SK-N-SH treated with all-trans-retinoic acid at 6 μM for 48 hours (cell line): ENCODE results near the gene SYP.
A peak's percentile ranks its signal among the peaks of the same experiment; 100 is the strongest.

Experiments used
- ATAC-seq: fragments of 200-7000 bp; cut with Tn5 transposase; 3 replicates; pipeline ENCODE4 v1.9.1; 2020; ENCODE audit warnings: mild to moderate bottlenecking, moderate library complexity
- ARNTL ChIP-seq: fragments of 450-650 bp; formaldehyde crosslinking; IDR thresholded peaks from 2 replicates; pipeline ENCODE4 v1.5.0; 2020; ENCODE audit warnings: low read depth, mild to moderate bottlenecking, moderate library complexity, borderline replicate concordance
- BACH2 ChIP-seq: fragments of 250-450 bp; sonication (Bioruptor Pico); IDR thresholded peaks from 2 replicates; pipeline ENCODE4 v1.9.0; 2021; ENCODE audit warnings: mild to moderate bottlenecking, borderline replicate concordance
- CREB5 ChIP-seq: fragments of 250-450 bp; sonication (Bioruptor Pico); IDR thresholded peaks from 2 replicates; pipeline ENCODE4 v1.5.1; 2020; ENCODE audit warnings: low read depth, mild to moderate bottlenecking, moderate library complexity
- CSDC2 ChIP-seq: fragments of 250-450 bp; sonication (Bioruptor Pico); IDR thresholded peaks from 2 replicates; pipeline ENCODE4 v1.5.0; 2020; ENCODE audit warnings: mild to moderate bottlenecking, moderate library complexity
- CSRNP3 ChIP-seq: fragments of 250-450 bp; sonication (Bioruptor Pico); IDR thresholded peaks from 2 replicates; pipeline ENCODE4 v1.5.1; 2021; ENCODE audit warnings: mild to moderate bottlenecking, moderate library complexity
- ISL1 ChIP-seq: fragments of 250-450 bp; sonication (Bioruptor Pico); IDR thresholded peaks from 2 replicates; pipeline ENCODE4 v2.1.2; 2022; ENCODE audit warnings: mild to moderate bottlenecking, moderate library complexity
- OSR1 ChIP-seq: fragments of 250-450 bp; sonication (Bioruptor Pico); IDR thresholded peaks from 2 replicates; pipeline ENCODE4 v1.8.0; 2022; ENCODE audit warnings: moderate library complexity, mild to moderate bottlenecking, inconsistent platforms
- PATZ1 ChIP-seq: fragments of 250-450 bp; sonication (Bioruptor Pico); IDR thresholded peaks from 2 replicates; pipeline ENCODE4 v1.8.0; 2020; ENCODE audit warnings: mild to moderate bottlenecking, moderate library complexity, borderline replicate concordance
- POU6F1 ChIP-seq: fragments of 250-450 bp; sonication (Bioruptor Pico); IDR thresholded peaks from 2 replicates; pipeline ENCODE4 v1.8.0; 2021; ENCODE audit warnings: low read depth, mild to moderate bottlenecking, moderate library complexity, borderline replicate concordance
- PPARA ChIP-seq: fragments of 250-450 bp; sonication (Bioruptor Pico); IDR thresholded peaks from 2 replicates; pipeline ENCODE4 v1.5.0; 2020; ENCODE audit warnings: mild to moderate bottlenecking, borderline replicate concordance
- RARB ChIP-seq: fragments of 250-450 bp; sonication (Bioruptor Pico); IDR thresholded peaks from 2 replicates; pipeline ENCODE4 v1.8.0; 2021; ENCODE audit warnings: mild to moderate bottlenecking, moderate library complexity
- SNAI2 ChIP-seq: fragments of 250-450 bp; sonication (Bioruptor Pico); IDR thresholded peaks from 2 replicates; pipeline ENCODE4 v1.5.0; 2020; ENCODE audit warnings: mild to moderate bottlenecking, moderate library complexity
- TOX ChIP-seq: fragments of 250-450 bp; sonication (Bioruptor Pico); IDR thresholded peaks from 2 replicates; pipeline ENCODE4 v1.8.0; 2021; ENCODE audit warnings: mild to moderate bottlenecking, moderate library complexity, borderline replicate concordance
- TSHZ2 ChIP-seq: fragments of 250-450 bp; sonication (Bioruptor Pico); IDR thresholded peaks from 2 replicates; pipeline ENCODE4 v1.5.0; 2020; ENCODE audit warnings: mild to moderate bottlenecking, moderate library complexity
- ZC3H10 ChIP-seq: fragments of 250-450 bp; sonication (Bioruptor Pico); IDR thresholded peaks from 2 replicates; pipeline ENCODE4 v1.5.1; 2021; ENCODE audit warnings: mild to moderate bottlenecking, moderate library complexity
- ZFP3 ChIP-seq: fragments of 250-450 bp; sonication (Bioruptor Pico); IDR thresholded peaks from 2 replicates; pipeline ENCODE4 v1.5.0; 2020; ENCODE audit warnings: mild to moderate bottlenecking, moderate library complexity
- ZFP30 ChIP-seq: fragments of 450-650 bp; formaldehyde crosslinking; IDR thresholded peaks from 2 replicates; pipeline ENCODE4 v1.5.0; 2022; ENCODE audit warnings: mild to moderate bottlenecking, moderate library complexity
- ZNF565 ChIP-seq: fragments of 450-650 bp; formaldehyde crosslinking; conservative IDR thresholded peaks from 2 replicates; pipeline ENCODE4 v1.5.0; 2020; ENCODE audit warnings: low read depth, mild to moderate bottlenecking, moderate library complexity
- ZNF70 ChIP-seq: fragments of 450-650 bp; formaldehyde crosslinking; IDR thresholded peaks from 2 replicates; pipeline ENCODE4 v1.5.0; 2020; ENCODE audit warnings: mild to moderate bottlenecking, moderate library complexity
- ZNF8 ChIP-seq: fragments of 450-650 bp; formaldehyde crosslinking; IDR thresholded peaks from 2 replicates; pipeline ENCODE4 v1.5.0; 2020; ENCODE audit warnings: mild to moderate bottlenecking, moderate library complexity

SYP gene

GRCh38 chrX:49190821-49191573 lies 9.0 kb downstream of the SYP start:
- TF ChIP-seq ZFP3 (CRISPR knock-in tag), result no peak
- peak; percentile 96 for ATAC-seq

- TF ChIP-seq CREB5 (CRISPR knock-in tag) (no peak), RARB (CRISPR knock-in tag) (no peak), OSR1 (CRISPR knock-in tag) (no peak), ZNF565 (CRISPR knock-in tag) (no peak), ARNTL (CRISPR knock-in tag) (no peak), CSDC2 (CRISPR knock-in tag) (no peak), ZFP30 (CRISPR knock-in tag) (no peak), ISL1 (CRISPR knock-in tag) (no peak)
- ATAC-seq, result no peak
Measured at GRCh38 chrX:49189606-49190005, 10.4 kb downstream of the SYP start.

GRCh38 chrX:49188468-49189076 lies 11.4 kb downstream of the SYP start:
- ATAC-seq, result no peak
- TF ChIP-seq CREB5 (CRISPR knock-in tag) (no peak), CSDC2 (CRISPR knock-in tag) (no peak), PPARA (CRISPR knock-in tag) (no peak), ZNF70 (CRISPR knock-in tag) (no peak), ZFP30 (CRISPR knock-in tag) (no peak), TOX (CRISPR knock-in tag) (no peak), CSRNP3 (CRISPR knock-in tag) (no peak), PATZ1 (no peak)
- TF ChIP-seq, all 23 proteins: peak for 0

GRCh38 chrX:49187526-49187925 lies 12.5 kb downstream of the SYP start:
- TF ChIP-seq ZNF70 (CRISPR knock-in tag), result no peak
- TF ChIP-seq ZFP30 (CRISPR knock-in tag), result no peak
- TF ChIP-seq TSHZ2 (CRISPR knock-in tag), result no peak
- no peak for TF ChIP-seq OSR1 (CRISPR knock-in tag)
- TF ChIP-seq ZFP3 (CRISPR knock-in tag), result no peak
- no peak for TF ChIP-seq SNAI2
- TF ChIP-seq CREB5 (CRISPR knock-in tag), result no peak
- TF ChIP-seq CSDC2 (CRISPR knock-in tag), result no peak
- TF ChIP-seq PPARA (CRISPR knock-in tag), result no peak
- TF ChIP-seq ZC3H10 (CRISPR knock-in tag), result no peak
- no peak for TF ChIP-seq ZNF8 (CRISPR knock-in tag)
- no peak for TF ChIP-seq BACH2 (CRISPR knock-in tag)
- TF ChIP-seq POU6F1 (CRISPR knock-in tag), result no peak
- TF ChIP-seq, all 23 proteins: peak for 0
- no peak for ATAC-seq
